SU-DHL-6 (cell line): ENCODE data around the gene RNF220.

Source experiments
- H2AFZ ChIP-seq: fragments of 200-600 bp; sonication (generic); 2 replicates; pipeline ENCODE4 v1.6.1; 2014; ENCODE audit warnings: low read depth, mild to moderate bottlenecking, moderate library complexity, mixed read lengths, antibody characterized with exemption, low read length; ENCODE audit not compliant: severe bottlenecking
- H3F3A ChIP-seq: fragments of 200-600 bp; shearing (Covaris generic); 2 replicates; pipeline ENCODE4 v1.6.0; 2016; ENCODE audit warnings: antibody characterized with exemption, mild to moderate bottlenecking; ENCODE audit not compliant: insufficient read depth
- H3K27ac ChIP-seq: fragments of 200-600 bp; sonication (generic); 2 replicates; pipeline ENCODE4 v1.5.1; 2016; ENCODE audit warnings: low read depth, mild to moderate bottlenecking, low read length, moderate library complexity, mixed read lengths
- H3K27me3 ChIP-seq: fragments of 200-600 bp; sonication (generic), shearing (Covaris generic); 2 replicates; pipeline ENCODE4 v1.6.0; 2014; ENCODE audit warnings: mild to moderate bottlenecking, low read length
- H3K36me3 ChIP-seq: fragments of 200-600 bp; sonication (generic); 2 replicates; pipeline ENCODE4 v1.6.1; 2014; ENCODE audit warnings: mild to moderate bottlenecking, low read length, mixed read lengths
- H3K4me2 ChIP-seq: fragments of 300-600, 200-600 bp; shearing (Covaris generic), sonication (generic); 2 replicates; pipeline ENCODE4 v1.6.0; 2014; ENCODE audit warnings: low read length, low read depth, mild to moderate bottlenecking; ENCODE audit not compliant: poor library complexity, severe bottlenecking
- H3K4me3 ChIP-seq: fragments of 200-600 bp; sonication (generic); 2 replicates; pipeline ENCODE4 v1.5.1; 2014; ENCODE audit warnings: antibody characterized with exemption, low read length, mild to moderate bottlenecking, mixed read lengths; ENCODE audit not compliant: insufficient read depth, poor library complexity, severe bottlenecking
- H3K79me2 ChIP-seq: fragments of 200-600 bp; sonication (generic); 2 replicates; pipeline ENCODE4 v1.6.1; 2014; ENCODE audit warnings: mild to moderate bottlenecking, low read length, moderate library complexity; ENCODE audit not compliant: insufficient read depth
- H3K9ac ChIP-seq: fragments of 200-600 bp; sonication (generic); 2 replicates; pipeline ENCODE4 v1.7.0; 2014; ENCODE audit warnings: mild to moderate bottlenecking, low read length
- H3K9me2 ChIP-seq: fragments of 200-600 bp; sonication (generic); replicated peaks from 2 replicates; pipeline ENCODE4 v1.6.1; 2014; ENCODE audit warnings: low read length; ENCODE audit not compliant: insufficient read depth
- H3K9me3 ChIP-seq: fragments of 200-600 bp; sonication (generic); 2 replicates; pipeline ENCODE4 v1.6.1; 2014; ENCODE audit warnings: low read length, mixed read lengths; ENCODE audit not compliant: insufficient read depth
- H4K20me1 ChIP-seq: fragments of 200-600 bp; sonication (generic); 2 replicates; pipeline ENCODE4 v1.6.1; 2014; ENCODE audit warnings: low read depth, mild to moderate bottlenecking, antibody characterized with exemption, low read length, moderate library complexity, mixed read lengths
- EZH2phosphoT487 ChIP-seq: fragments of 200-600 bp; sonication (generic), shearing (Covaris generic); conservative IDR thresholded peaks from 2 replicates; pipeline ENCODE4 v1.6.1; 2018; ENCODE audit warnings: mild to moderate bottlenecking, antibody characterized with exemption, low read length, moderate library complexity, mixed read lengths
- TF ChIP-seq, protein P1 (sequence below): fragments of 200-600 bp; sonication (generic); IDR thresholded peaks from one replicate; pipeline ENCODE4 v1.5.1; 2017; ENCODE audit warnings: antibody characterized with exemption, mild to moderate bottlenecking, low read length, moderate library complexity; ENCODE audit not compliant: insufficient read depth, poor library complexity, severe bottlenecking

The RNF220 gene

DNA sequence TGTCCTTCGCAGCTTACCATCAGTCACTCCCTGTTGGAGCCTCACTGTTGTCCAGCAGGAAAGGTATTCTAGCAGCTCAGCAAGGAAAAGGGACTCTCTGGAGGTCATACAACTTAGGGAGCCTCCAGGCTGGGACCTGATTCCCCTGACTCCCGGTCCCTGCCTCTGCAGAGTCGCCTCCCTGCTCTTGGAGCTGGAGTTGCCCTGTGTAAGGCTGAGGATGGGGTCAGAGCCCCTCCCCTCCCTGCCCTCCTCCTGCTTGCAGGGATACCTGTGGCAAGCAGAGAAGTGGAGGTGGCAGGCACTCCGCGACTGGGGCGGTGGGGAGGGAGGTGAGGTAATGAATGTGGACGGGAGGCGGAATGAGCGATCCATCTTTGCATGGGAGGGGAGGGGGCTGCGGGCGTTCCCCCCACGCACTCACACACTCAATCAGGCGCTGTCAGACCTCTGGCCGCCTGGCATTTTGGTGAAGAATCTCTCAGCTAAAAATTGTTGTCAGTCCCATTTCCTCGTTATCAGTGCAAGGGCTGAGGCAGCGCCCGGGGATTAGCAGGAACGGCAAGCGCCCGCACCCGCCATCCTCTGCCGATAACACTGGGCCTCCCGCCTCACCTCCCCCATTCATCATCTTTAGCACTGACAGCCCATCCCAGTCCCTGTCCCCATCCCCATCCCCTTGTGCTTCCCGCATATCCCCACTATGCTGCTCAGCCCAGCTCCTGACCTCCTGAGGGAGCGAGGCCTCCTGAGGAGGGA, 204.9 kb downstream of the RNF220 start:
- no peaks in the 10 kb centered on the region for H3K79me2 ChIP-seq
- H2AFZ ChIP-seq = no peak overlapping the region
- no peaks in the 10 kb centered on the region for H3F3A ChIP-seq
- H4K20me1 ChIP-seq = no peaks in the 10 kb centered on the region
- no peaks in the 10 kb centered on the region for H3K9me2 ChIP-seq
- H3K27me3 ChIP-seq = no peaks in the 10 kb centered on the region
- no peaks in the 10 kb centered on the region for H3K36me3 ChIP-seq
- H3K9me3 ChIP-seq = no peaks in the 10 kb centered on the region
- no peak overlapping the region for H3K4me2 ChIP-seq
- no peak overlapping the region for H3K27ac ChIP-seq
- no peak overlapping the region for H3K9ac ChIP-seq
- no peak overlapping the region for H3K4me3 ChIP-seq
- TF ChIP-seq, protein P1, sequence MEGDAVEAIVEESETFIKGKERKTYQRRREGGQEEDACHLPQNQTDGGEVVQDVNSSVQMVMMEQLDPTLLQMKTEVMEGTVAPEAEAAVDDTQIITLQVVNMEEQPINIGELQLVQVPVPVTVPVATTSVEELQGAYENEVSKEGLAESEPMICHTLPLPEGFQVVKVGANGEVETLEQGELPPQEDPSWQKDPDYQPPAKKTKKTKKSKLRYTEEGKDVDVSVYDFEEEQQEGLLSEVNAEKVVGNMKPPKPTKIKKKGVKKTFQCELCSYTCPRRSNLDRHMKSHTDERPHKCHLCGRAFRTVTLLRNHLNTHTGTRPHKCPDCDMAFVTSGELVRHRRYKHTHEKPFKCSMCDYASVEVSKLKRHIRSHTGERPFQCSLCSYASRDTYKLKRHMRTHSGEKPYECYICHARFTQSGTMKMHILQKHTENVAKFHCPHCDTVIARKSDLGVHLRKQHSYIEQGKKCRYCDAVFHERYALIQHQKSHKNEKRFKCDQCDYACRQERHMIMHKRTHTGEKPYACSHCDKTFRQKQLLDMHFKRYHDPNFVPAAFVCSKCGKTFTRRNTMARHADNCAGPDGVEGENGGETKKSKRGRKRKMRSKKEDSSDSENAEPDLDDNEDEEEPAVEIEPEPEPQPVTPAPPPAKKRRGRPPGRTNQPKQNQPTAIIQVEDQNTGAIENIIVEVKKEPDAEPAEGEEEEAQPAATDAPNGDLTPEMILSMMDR = no peak

DNA sequence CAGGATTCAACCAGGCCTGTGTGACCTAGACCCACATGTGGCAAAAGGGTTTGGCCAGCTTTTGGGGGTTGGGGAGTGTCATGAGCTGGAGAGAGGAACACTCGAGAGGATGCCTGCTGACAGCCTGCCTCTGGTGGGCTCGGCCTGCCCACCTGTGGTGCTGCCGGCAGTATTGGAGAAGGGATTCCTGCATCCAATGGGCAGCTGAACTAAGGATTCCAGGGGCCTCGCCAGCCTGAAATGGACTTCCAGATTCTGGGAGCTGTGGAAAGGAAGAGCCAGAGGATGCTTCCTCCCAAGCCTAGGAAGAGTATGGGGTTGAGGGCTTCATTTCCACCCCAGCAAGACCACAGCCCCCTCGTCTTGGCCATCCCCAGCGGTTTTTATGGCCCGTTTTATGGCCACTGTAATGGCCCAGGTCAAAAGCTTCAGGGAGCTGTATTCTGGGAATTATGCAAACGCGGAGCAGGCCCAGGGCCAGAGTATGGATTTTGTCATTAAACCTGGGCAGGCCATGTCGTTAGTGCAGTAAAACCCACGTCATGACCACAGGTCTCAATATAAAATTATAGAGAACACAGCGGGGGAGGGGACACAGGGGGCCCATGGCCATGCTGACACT, 205.6 kb downstream of the RNF220 start:
- Histone ChIP-seq H3K79me2 (no peaks in the 10 kb centered on the region), H3F3A (no peaks in the 10 kb centered on the region), H3K9me3 (no peaks in the 10 kb centered on the region), H3K36me3 (no peaks in the 10 kb centered on the region), H3K27ac (no peak overlapping the region), H3K9me2 (no peaks in the 10 kb centered on the region), H3K4me2 (no peak overlapping the region), H3K4me3 (no peak overlapping the region), H3K27me3 (no peaks in the 10 kb centered on the region), H4K20me1 (no peaks in the 10 kb centered on the region), H3K9ac (no peak overlapping the region), H2AFZ (no peak overlapping the region)
- no peak for TF ChIP-seq EZH2phosphoT487
- TF ChIP-seq, protein P1 = no peak

DNA sequence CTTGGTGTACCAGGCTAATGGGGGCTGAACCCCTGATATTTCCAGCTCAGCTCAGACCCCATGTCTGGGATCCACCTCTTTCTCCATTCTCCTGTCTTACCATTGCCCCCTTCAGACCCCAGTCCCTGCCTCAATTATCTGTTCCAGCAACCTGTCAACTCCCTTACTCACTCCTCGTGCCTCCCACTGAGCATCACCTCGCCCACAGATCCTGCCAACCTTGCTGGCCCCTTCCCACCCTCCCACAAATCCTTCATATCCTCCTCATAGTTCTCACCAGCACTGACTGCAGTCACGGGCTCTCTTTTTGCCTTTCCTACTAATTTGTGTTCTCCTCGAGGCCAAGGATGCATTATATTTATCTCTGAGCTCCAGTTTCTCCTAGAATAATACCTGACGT, 206.4 kb downstream of the RNF220 start:
- H3K79me2 ChIP-seq = no peaks in the 10 kb centered on the region
- no peak overlapping the region for H3K4me3 ChIP-seq
- H3K9me2 ChIP-seq = no peaks in the 10 kb centered on the region
- no peak overlapping the region for H3K27ac ChIP-seq
- no peaks in the 10 kb centered on the region for H3K36me3 ChIP-seq
- no peak overlapping the region for H3K4me2 ChIP-seq
- TF ChIP-seq, protein P1 = no peak
- TF ChIP-seq EZH2phosphoT487 = no peak
- no peaks in the 10 kb centered on the region for H3F3A ChIP-seq
- no peaks in the 10 kb centered on the region for H3K9me3 ChIP-seq
- no peaks in the 10 kb centered on the region for H4K20me1 ChIP-seq
- H3K9ac ChIP-seq = no peak overlapping the region
- H3K27me3 ChIP-seq = no peaks in the 10 kb centered on the region
- H2AFZ ChIP-seq = no peak overlapping the region
